ENCODE results near the gene FRMPD4.

Gene FRMPD4

GRCh38 chrX:12679522-12679921, 541.2 kb downstream of the FRMPD4 start:
- Histone ChIP-seq H3K27ac (ENCODE audit: low read depth, low read length) (no peak overlapping the region), H3K4me3 (ENCODE audit: low read length) (no peak overlapping the region), H3K9ac (ENCODE audit: low read length) (no peak overlapping the region), H3K36me3 (ENCODE audit: control insufficient read depth, insufficient read depth, low read length) (no peaks in the 10 kb centered on the region), H3K27me3 (ENCODE audit: control insufficient read depth, insufficient read depth, low read length) (no peaks in the 10 kb centered on the region), H3K4me1 (ENCODE audit: control insufficient read depth, insufficient read depth, low read length) (no peaks in the 10 kb centered on the region)

GRCh38 chrX:12681047-12681446, 542.8 kb downstream of the FRMPD4 start:
- Histone ChIP-seq H3K27ac (ENCODE audit: low read depth, low read length) (no peak overlapping the region), H3K9ac (ENCODE audit: low read length) (no peak overlapping the region), H3K36me3 (ENCODE audit: control insufficient read depth, insufficient read depth, low read length) (no peaks in the 10 kb centered on the region), H3K4me3 (ENCODE audit: low read length) (no peak overlapping the region), H3K27me3 (ENCODE audit: control insufficient read depth, insufficient read depth, low read length) (no peaks in the 10 kb centered on the region), H3K4me1 (ENCODE audit: control insufficient read depth, insufficient read depth, low read length) (no peaks in the 10 kb centered on the region)

GRCh38 chrX:12685541-12685940, 547.3 kb downstream of the FRMPD4 start:
- no peaks in the 10 kb centered on the region for H3K4me1 ChIP-seq (ENCODE audit: control insufficient read depth, insufficient read depth, low read length)
- H3K27ac ChIP-seq (ENCODE audit: low read depth, low read length): no peak overlapping the region
- no peaks in the 10 kb centered on the region for H3K36me3 ChIP-seq (ENCODE audit: control insufficient read depth, insufficient read depth, low read length)
- no peaks in the 10 kb centered on the region for H3K27me3 ChIP-seq (ENCODE audit: control insufficient read depth, insufficient read depth, low read length)
- H3K4me3 ChIP-seq (ENCODE audit: low read length): no peak overlapping the region
- no peak overlapping the region for H3K9ac ChIP-seq (ENCODE audit: low read length)

- no peaks in the 10 kb centered on the region for H3K27me3 ChIP-seq (ENCODE audit: control insufficient read depth, insufficient read depth, low read length)
- no peaks in the 10 kb centered on the region for H3K36me3 ChIP-seq (ENCODE audit: control insufficient read depth, insufficient read depth, low read length)
- no peak overlapping the region for H3K9ac ChIP-seq (ENCODE audit: low read length)
- no peak overlapping the region for H3K4me3 ChIP-seq (ENCODE audit: low read length)
- H3K4me1 ChIP-seq (ENCODE audit: control insufficient read depth, insufficient read depth, low read length): no peaks in the 10 kb centered on the region
- no peak overlapping the region for H3K27ac ChIP-seq (ENCODE audit: low read depth, low read length)
Observed at GRCh38 chrX:12686331-12686730, 548.1 kb downstream of the FRMPD4 start.

- Histone ChIP-seq H3K27ac (ENCODE audit: low read depth, low read length) (no peak overlapping the region), H3K27me3 (ENCODE audit: control insufficient read depth, insufficient read depth, low read length) (no peaks in the 10 kb centered on the region), H3K9ac (ENCODE audit: low read length) (no peak overlapping the region), H3K36me3 (ENCODE audit: control insufficient read depth, insufficient read depth, low read length) (no peaks in the 10 kb centered on the region), H3K4me3 (ENCODE audit: low read length) (no peak overlapping the region), H3K4me1 (ENCODE audit: control insufficient read depth, insufficient read depth, low read length) (no peaks in the 10 kb centered on the region)
Observed at GRCh38 chrX:12690646-12691045, 552.4 kb downstream of the FRMPD4 start.

GRCh38 chrX:12693754-12694153, 555.5 kb downstream of the FRMPD4 start:
- no peak overlapping the region for H3K27ac ChIP-seq (ENCODE audit: low read depth, low read length)
- H3K4me3 ChIP-seq (ENCODE audit: low read length): no peak overlapping the region
- H3K27me3 ChIP-seq (ENCODE audit: control insufficient read depth, insufficient read depth, low read length): no peaks in the 10 kb centered on the region
- H3K36me3 ChIP-seq (ENCODE audit: control insufficient read depth, insufficient read depth, low read length): no peaks in the 10 kb centered on the region
- H3K4me1 ChIP-seq (ENCODE audit: control insufficient read depth, insufficient read depth, low read length): no peaks in the 10 kb centered on the region
- H3K9ac ChIP-seq (ENCODE audit: low read length): no peak overlapping the region

GRCh38 chrX:12700745-12701144, 562.5 kb downstream of the FRMPD4 start:
- no peaks in the 10 kb centered on the region for H3K36me3 ChIP-seq (ENCODE audit: control insufficient read depth, insufficient read depth, low read length)
- no peak overlapping the region for H3K9ac ChIP-seq (ENCODE audit: low read length)
- H3K27ac ChIP-seq (ENCODE audit: low read depth, low read length): no peak overlapping the region
- no peaks in the 10 kb centered on the region for H3K27me3 ChIP-seq (ENCODE audit: control insufficient read depth, insufficient read depth, low read length)
- no peaks in the 10 kb centered on the region for H3K4me1 ChIP-seq (ENCODE audit: control insufficient read depth, insufficient read depth, low read length)
- no peak overlapping the region for H3K4me3 ChIP-seq (ENCODE audit: low read length)

- Histone ChIP-seq H3K4me1 (ENCODE audit: control insufficient read depth, insufficient read depth, low read length) (no peaks in the 10 kb centered on the region), H3K4me3 (ENCODE audit: low read length) (no peak overlapping the region), H3K27me3 (ENCODE audit: control insufficient read depth, insufficient read depth, low read length) (no peaks in the 10 kb centered on the region), H3K9ac (ENCODE audit: low read length) (no peak overlapping the region), H3K27ac (ENCODE audit: low read depth, low read length) (no peak overlapping the region), H3K36me3 (ENCODE audit: control insufficient read depth, insufficient read depth, low read length) (no peaks in the 10 kb centered on the region)
Observed at GRCh38 chrX:12701628-12702027, 563.4 kb downstream of the FRMPD4 start.

- Histone ChIP-seq H3K27ac (ENCODE audit: low read depth, low read length) (no peak overlapping the region), H3K4me1 (ENCODE audit: control insufficient read depth, insufficient read depth, low read length) (no peaks in the 10 kb centered on the region), H3K36me3 (ENCODE audit: control insufficient read depth, insufficient read depth, low read length) (no peaks in the 10 kb centered on the region), H3K27me3 (ENCODE audit: control insufficient read depth, insufficient read depth, low read length) (no peaks in the 10 kb centered on the region), H3K9ac (ENCODE audit: low read length) (no peak overlapping the region), H3K4me3 (ENCODE audit: low read length) (no peak overlapping the region)
Observed at GRCh38 chrX:12702509-12703091, 564.3 kb downstream of the FRMPD4 start.

- Histone ChIP-seq H3K4me1 (ENCODE audit: control insufficient read depth, insufficient read depth, low read length) (no peaks in the 10 kb centered on the region), H3K27me3 (ENCODE audit: control insufficient read depth, insufficient read depth, low read length) (no peaks in the 10 kb centered on the region), H3K27ac (ENCODE audit: low read depth, low read length) (no peak overlapping the region), H3K9ac (ENCODE audit: low read length) (no peak overlapping the region), H3K4me3 (ENCODE audit: low read length) (no peak overlapping the region), H3K36me3 (ENCODE audit: control insufficient read depth, insufficient read depth, low read length) (no peaks in the 10 kb centered on the region)
Observed at GRCh38 chrX:12704706-12705105, 566.4 kb downstream of the FRMPD4 start.

- no peak overlapping the region for H3K27ac ChIP-seq (ENCODE audit: low read depth, low read length)
- no peak overlapping the region for H3K9ac ChIP-seq (ENCODE audit: low read length)
- H3K4me1 ChIP-seq (ENCODE audit: control insufficient read depth, insufficient read depth, low read length): no peaks in the 10 kb centered on the region
- H3K36me3 ChIP-seq (ENCODE audit: control insufficient read depth, insufficient read depth, low read length): no peaks in the 10 kb centered on the region
- no peak overlapping the region for H3K4me3 ChIP-seq (ENCODE audit: low read length)
- no peaks in the 10 kb centered on the region for H3K27me3 ChIP-seq (ENCODE audit: control insufficient read depth, insufficient read depth, low read length)
Observed at GRCh38 chrX:12709047-12709446, 570.8 kb downstream of the FRMPD4 start.

GRCh38 chrX:12711435-12712040, 573.3 kb downstream of the FRMPD4 start:
- no peak overlapping the region for H3K4me3 ChIP-seq (ENCODE audit: low read length)
- no peaks in the 10 kb centered on the region for H3K27me3 ChIP-seq (ENCODE audit: control insufficient read depth, insufficient read depth, low read length)
- no peaks in the 10 kb centered on the region for H3K36me3 ChIP-seq (ENCODE audit: control insufficient read depth, insufficient read depth, low read length)
- H3K4me1 ChIP-seq (ENCODE audit: control insufficient read depth, insufficient read depth, low read length): no peaks in the 10 kb centered on the region
- H3K27ac ChIP-seq (ENCODE audit: low read depth, low read length): no peak overlapping the region
- no peak overlapping the region for H3K9ac ChIP-seq (ENCODE audit: low read length)

- H3K36me3 ChIP-seq (ENCODE audit: control insufficient read depth, insufficient read depth, low read length): no peaks in the 10 kb centered on the region
- H3K27ac ChIP-seq (ENCODE audit: low read depth, low read length): no peak overlapping the region
- no peaks in the 10 kb centered on the region for H3K27me3 ChIP-seq (ENCODE audit: control insufficient read depth, insufficient read depth, low read length)
- H3K9ac ChIP-seq (ENCODE audit: low read length): no peak overlapping the region
- no peaks in the 10 kb centered on the region for H3K4me1 ChIP-seq (ENCODE audit: control insufficient read depth, insufficient read depth, low read length)
- no peak overlapping the region for H3K4me3 ChIP-seq (ENCODE audit: low read length)
Observed at GRCh38 chrX:12716574-12716973, 578.3 kb downstream of the FRMPD4 start.

All from rectal smooth muscle tissue (tissue), 1 donor.